ENCODE results near the gene INSYN1.
"Not testable (repeated sequence)": the region's sequence is repeated elsewhere in the genome, so short reads cannot be mapped to it uniquely, and the experiment has no call there.

INSYN1 gene

GRCh38 chr15:73748730-73749129, 4.4 kb downstream of the INSYN1 start:
- DNase-seq = no peak

GRCh38 chr15:73747847-73748590, 5.1 kb downstream of the INSYN1 start:
- DNase-seq = no peak

DNA sequence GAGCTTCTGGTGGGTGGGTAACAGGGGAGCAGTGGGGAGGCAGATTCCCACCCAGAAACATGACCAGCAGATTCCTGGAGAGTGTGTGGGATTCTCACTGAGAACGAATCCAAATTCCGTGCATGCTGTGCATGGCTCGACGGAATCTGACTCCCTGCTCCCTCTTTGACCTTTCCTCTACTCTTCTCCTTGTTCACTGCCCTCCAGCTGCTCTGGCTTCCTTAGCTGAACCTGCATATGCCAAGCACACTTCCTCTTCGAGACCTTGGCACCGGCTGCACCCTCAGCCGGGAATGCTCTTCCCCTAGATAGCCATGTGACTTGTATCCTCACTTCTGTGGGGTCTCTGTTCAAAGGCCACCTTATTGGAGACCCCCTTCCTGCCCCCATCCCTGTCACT, 6.3 kb downstream of the INSYN1 start:
- no peak for DNase-seq

DNA sequence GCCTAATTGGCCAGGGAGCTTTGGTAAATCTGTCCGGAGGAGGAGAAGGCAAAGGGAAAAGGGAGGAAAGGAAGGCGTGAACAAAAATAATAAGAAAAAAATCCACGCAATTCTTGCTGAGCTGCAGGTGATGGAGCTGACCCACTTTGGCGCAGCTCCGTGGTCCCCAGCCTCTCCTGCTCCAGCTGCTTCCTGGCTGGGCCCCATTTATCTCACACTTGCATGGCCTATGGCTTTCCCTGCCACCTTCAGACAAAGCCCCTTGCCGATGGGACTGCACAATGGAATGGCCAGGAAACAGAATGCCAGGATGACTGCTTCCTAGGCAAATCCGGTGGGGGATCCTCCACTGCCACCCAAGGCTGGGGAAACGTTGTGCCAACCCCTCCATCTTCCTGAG, 6.9 kb downstream of the INSYN1 start:
- no peak for DNase-seq

DNA sequence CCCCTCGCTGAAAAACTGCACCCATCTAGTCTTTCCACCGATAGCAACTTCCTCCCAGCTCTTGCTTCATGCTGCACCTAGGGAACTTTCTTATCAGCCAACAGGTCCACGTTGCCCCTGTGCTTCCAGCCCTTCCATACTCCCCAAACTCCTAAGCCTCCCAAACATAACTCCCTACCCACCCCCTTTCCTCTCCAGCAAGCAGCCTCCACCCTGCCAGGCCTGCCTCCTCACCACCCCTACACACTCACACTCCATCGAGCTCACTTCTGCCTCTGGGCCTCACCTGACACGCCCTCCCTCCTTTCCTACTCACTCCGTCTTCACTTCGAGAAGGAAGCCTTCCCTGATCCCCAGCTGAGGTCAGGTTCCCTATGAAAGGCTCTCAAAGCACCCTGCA, 8.1 kb downstream of the INSYN1 start:
- no peak for DNase-seq

GRCh38 chr15:73744293-73744692, 8.9 kb downstream of the INSYN1 start:
- DNase-seq = no peak

- DNase-seq = no peak
These were observed 11.8 kb downstream of the INSYN1 start for GRCh38 chr15:73741321-73741836.

GRCh38 chr15:73740152-73741048, 12.8 kb downstream of the INSYN1 start:
- no peak for DNase-seq

DNA sequence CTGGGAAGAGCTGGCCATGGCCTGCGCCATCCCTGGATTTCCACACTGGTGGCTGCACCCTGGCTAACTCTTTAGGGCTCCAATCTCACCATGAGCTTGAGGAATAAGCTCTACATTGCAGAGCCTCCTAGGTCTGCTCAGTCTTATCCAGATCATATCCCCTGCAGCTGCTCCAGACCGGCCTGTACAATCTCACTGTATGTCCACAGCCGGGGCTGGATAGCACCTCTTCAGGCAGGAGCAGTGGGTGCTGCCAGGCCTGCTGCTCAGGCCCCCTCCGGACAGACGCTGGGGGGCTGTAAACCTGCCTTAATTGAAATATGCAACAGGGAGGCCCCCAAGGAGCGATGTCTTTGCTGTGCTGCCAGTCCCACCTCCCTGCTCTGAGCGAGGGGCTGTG, 15.6 kb downstream of the INSYN1 start:
- no peak for DNase-seq

- no peak for DNase-seq
These were observed 20.2 kb downstream of the INSYN1 start for GRCh38 chr15:73732930-73733329.

GRCh38 chr15:73732051-73732450, 21.1 kb downstream of the INSYN1 start:
- DNase-seq = not testable (repeated sequence)

DNA sequence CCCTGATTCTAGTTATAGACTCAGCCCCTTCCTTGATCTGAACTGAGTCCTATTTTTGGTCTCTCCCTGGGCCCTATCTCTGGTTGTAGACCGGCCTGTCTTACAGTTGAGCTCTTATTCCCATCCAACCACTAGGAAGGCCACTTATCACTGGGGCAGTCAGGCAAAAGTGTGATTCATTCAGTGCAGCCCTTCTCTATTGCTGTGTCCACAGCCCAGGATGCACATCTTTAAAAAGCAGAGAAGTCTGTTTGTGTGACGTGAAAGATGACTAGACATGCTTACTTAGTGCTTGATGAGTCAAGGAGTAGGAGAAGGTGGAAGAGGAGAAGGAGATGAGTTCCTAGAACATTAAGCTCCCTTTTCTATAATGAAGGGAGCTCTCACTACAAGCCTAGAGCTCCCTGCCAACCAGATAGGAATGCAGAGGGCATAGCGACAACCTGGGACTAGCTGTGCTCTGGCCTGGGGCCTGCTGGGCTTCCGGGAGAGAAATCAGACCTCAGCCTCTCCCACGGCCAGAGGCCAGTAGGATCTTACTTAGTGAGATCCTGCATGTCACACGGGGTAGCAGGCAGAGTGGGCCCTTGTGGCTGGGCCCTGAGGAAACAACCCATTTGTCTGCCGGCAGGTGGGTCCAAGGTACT, 25.7 kb downstream of the INSYN1 start:
- DNase-seq = no peak

DNA sequence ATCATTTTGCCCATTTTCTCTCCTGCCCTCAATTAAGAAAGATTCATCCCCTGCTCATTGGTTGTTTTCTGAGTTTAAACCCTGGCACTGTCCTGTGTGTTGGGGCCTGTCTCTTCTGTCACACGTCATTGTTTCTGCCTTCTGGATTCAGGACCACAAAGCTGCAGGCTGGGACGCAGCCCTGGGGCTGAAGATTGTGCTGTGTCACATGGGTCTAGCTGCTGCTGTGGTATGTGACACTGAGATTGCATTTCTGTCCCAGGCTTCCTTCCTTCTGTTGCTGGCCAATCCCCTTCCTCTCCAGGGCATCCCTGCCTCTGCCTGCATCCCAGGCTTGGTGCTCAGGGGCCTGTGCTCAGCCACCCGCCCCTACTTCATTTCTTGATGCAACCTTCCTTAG, 28.9 kb downstream of the INSYN1 start:
- DNase-seq = no peak

DNA sequence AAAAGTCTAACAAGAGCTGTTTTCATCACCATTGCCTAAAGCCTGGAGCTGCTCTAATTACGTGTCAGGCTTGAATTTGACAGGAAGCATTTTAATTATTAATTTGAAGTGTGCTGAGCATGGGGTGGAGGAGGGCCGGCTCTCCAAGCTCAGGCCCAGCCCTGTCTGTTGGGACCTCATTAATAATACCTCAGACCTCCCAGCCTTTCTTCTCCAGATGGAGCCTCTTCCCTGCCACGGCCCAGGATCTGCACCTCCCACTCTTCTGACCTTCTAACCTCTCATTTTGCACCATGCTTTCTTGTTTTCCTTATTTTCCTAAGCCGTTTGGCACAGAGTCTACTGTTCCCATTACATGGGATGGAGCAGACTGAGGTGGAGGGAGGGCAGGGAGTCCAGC, 30.0 kb downstream of the INSYN1 start:
- DNase-seq = no peak

DNA sequence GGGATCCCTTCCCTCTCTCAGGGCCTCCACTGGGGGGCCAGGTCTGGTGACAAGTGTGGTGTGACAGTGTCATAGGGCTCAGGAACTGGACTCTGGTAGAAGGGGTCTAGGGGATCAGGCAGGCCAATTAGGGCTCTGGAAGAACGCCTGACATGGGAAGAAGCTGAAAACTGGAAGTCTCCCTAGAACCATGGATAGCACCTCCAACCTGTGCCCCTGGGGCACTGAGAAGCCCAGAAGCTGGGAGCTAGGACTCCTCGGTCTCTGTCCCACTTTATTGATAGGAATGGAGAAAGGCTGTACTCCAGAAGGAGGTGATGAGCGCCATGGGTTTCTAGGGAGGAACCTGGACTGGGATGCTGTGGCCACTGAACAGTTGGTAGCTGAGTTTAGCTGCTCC, 30.7 kb downstream of the INSYN1 start:
- DNase-seq = no peak

DNA sequence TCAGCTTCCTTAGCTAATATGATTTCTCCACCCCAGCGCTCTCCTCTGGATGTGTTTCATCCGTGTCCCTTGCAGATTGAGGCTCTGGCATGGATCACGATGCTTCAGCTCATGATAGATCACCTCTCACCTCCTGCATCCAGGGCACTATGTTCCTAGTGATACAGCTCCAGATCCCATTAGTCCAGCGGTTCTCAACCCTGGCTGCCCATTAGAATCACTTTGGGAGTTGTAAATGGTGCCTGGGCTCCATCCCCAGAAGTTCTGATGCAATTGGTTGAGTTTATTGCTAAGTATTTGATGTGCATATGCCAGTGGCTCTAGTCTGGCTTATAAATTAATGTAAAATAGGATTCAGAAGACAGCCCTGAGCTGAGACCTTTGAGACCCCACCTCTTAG, 34.5 kb downstream of the INSYN1 start:
- no peak for DNase-seq

DNA sequence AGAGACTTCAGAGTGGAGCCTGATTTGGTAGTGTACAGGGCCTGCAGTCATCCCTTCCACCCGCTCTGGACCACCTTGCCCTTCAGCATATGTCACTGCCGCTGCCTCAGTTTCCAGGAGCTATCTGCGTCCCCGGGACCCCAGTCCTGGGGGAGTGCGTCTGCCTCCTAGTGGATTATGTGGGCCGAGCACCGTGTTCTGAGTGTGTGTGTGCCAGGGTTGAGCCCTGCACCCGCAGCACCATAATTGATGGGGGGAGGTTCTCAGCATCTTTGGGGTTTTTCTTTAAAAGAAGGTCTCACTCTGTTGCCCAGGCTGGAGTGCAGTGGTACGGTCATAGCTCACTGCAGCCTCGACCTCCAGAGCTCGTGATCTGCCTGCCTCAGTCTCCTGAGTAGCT, 35.3 kb downstream of the INSYN1 start:
- no peak for DNase-seq

- DNase-seq = no peak
These were observed 35.9 kb downstream of the INSYN1 start for GRCh38 chr15:73717206-73717605.

GRCh38 chr15:73716417-73716816, 36.7 kb downstream of the INSYN1 start:
- no peak for DNase-seq

- no peak for DNase-seq
These were observed 37.7 kb downstream of the INSYN1 start for GRCh38 chr15:73715417-73715816.

GRCh38 chr15:73714695-73715301, 38.4 kb downstream of the INSYN1 start:
- DNase-seq = no peak

GRCh38 chr15:73712107-73712506, 41.0 kb downstream of the INSYN1 start:
- DNase-seq = no peak

DNA sequence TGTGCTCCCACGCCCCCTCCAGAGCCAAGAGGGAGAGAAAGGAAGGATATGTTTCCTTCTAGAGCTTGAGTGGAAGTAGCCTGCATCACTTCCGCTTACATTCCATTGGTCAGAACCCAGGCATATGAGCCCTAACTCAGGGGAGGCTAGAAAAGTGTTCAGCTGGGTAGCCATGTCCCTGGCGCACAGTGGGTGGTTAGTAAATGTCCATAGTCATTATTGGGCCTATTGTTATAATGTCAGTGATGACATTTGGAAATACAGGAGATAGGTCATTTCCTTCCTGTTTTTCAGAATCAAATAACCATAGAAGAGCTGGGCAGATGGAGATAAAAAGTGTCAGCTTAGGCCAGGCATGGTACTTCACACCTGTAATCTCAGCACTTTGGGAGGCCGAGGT, 41.6 kb downstream of the INSYN1 start:
- no peak for DNase-seq
